Measurements from ENCODE around the gene SPATA2L. TPM values are rescaled to one million over a fixed set of nuclear protein-coding genes. Genes with fewer than 3 reads are reported as not detected.

The SPATA2L gene, protein sequence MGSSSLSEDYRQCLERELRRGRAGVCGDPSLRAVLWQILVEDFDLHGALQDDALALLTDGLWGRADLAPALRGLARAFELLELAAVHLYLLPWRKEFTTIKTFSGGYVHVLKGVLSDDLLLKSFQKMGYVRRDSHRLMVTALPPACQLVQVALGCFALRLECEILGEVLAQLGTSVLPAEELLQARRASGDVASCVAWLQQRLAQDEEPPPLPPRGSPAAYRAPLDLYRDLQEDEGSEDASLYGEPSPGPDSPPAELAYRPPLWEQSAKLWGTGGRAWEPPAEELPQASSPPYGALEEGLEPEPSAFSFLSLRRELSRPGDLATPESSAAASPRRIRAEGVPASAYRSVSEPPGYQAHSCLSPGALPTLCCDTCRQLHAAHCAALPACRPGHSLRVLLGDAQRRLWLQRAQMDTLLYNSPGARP
- polyA plus RNA-seq (ENCODE audit: low read depth in 6 of 6): 10 to 100 TPM in 1 of 6 donors, 1 to 10 TPM in 5; 5.9 to 18.8 (median 8.6) TPM

DNA sequence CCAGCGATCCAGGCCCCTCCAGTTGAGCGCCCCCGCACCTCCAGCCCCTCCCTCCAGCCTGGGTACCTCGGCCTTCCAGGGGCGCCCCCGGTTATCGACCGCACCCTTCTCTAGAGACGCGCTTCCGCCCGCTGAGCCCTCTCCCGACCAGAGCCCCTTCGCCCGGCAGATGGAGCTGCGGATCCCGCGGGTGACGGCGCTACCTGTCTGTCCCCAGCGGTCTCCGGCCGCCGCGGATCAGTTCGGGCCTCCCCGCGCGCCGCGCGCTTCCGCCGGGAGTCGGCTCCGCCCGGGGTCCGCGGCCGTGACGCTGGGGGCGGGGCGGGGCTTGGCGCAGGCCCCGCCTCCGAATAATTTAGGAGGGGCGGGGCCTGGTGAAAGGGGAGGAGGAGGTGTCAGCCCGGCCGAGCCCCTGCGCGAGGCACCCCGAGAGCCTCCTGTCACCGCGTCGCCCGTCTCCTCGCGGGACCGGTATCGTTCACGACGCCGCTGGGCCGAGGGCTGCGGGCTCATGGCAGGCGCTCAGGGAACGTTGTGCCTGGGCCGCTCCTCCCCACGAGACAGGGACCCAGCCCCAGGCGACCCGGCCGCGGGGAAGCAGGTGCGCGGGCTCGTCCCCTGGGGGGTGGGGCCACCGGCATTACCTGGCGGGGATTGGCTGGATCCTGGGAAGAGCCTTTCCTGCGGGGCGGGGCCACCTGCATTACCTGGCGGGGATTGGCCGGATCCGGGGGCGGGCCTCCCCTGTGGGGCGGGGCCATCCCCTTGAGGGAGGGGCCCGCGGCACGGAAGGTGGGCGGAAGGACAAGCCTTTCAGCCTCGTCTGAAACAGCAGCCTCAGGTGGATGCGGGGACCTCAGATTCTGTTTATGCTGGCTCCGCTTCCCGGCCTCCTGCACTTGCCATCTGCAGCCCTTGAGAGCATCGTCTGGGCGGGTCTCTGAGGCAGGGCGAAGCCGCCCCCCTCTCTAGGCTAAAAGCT lies at the start of gene SPATA2L:
SPATA2L (minus strand) TSS at position 281 of the 982 bp plus-strand sequence. CDS start 473 bp downstream, outside the sequence.
- peak; percentile 66 to 71 for ATAC-seq (ENCODE audit: low read depth in 2 of 2)
- Mint-ChIP-seq H3K27ac (peak within 1 kb of the TSS; percentile 90 to 96 (median 94)), H3K36me3 (no peaks in the 10 kb centered on the region), H3K4me1 (peaks cover 11 to 29% (median 20%) of the 10 kb centered on the region in 3 donors), H3K9me3 (no peaks in the 10 kb centered on the region), H3K4me3 (peak within 1 kb of the TSS; percentile 78 to 93 (median 84)), H3K27me3 (no peaks in the 10 kb centered on the region)
- peak; percentile 99 for DNase-seq

DNA sequence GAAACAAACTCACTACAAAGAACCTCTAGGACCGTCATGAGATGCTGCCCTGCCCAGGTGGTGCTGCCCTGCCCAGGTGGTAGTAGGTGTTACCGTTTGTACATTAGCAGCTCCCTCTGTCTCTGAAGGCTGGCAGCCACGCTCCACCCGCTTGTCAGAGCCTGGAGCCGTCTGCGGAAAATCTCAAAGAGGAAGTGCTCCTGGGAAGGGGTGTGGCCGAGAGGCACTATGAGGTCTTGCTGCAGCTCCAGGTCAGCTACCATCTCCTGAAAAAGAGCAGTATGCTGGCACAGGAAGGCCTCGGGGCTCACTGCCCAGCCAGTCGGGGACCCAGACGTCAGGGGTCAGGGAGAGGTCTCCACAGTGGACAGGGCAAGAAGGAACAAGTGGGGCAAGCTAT lies 48.1 kb upstream of the SPATA2L start:
- peak; percentile 12 for DNase-seq
- peaks cover 10 to 21% (median 12%) of the 10 kb centered on the region in 3 donors for H3K4me1 Mint-ChIP-seq
- no peaks in the 10 kb centered on the region for H3K27me3 Mint-ChIP-seq
- peak overlapping the region in 2 of 6 donors; percentile 32 to 64 for H3K27ac Mint-ChIP-seq
- H3K36me3 Mint-ChIP-seq: peaks cover 0 to 2% of the 10 kb centered on the region in 2 donors
- H3K4me3 Mint-ChIP-seq: peak overlapping the region in 2 of 8 donors; percentile 4 to 73
- H3K9me3 Mint-ChIP-seq: no peaks in the 10 kb centered on the region
- peak; percentile 32 to 67 for ATAC-seq (ENCODE audit: low read depth in 2 of 2)

DNA sequence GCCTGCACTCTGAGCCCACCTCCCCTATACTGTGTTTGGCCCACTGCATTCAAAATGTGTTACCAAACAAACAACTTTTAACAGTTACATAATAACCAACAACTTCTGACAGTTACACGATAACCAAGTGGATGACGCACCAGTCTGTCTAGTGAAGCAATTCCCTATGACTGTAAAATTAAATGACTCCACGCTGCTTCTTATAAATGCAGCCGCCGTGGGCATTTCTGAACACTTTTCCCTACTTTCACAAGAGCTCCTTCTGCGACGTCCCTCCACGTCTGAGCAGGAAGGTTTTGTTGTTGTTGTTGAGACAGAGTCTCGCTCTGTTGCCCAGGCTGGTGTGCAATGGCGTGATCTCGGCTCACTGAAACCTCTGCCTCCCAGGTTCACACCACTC lies 47.4 kb upstream of the SPATA2L start:
- peaks cover 9 to 17% (median 12%) of the 10 kb centered on the region in 3 donors for H3K4me1 Mint-ChIP-seq
- H3K27ac Mint-ChIP-seq: no peak overlapping the region
- H3K27me3 Mint-ChIP-seq: no peaks in the 10 kb centered on the region

DNA sequence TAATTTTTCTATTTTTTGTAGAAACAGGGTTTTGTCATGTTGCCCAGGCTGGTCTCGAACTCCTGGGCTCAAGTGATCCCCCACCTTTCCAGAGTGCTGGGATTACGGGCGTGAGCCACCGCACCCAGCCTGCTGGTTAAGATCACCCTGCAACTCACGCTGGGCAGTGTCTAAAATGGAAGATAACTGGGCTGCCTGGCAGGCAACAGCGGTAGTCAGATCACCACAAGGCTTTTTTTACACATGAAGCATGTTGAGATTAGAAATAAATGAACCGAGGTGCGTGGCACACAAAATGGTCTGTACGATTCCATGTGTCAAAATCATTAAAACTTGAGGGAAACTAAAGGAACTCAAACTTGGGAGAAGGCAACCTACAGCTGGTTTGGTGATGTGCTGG lies 46.6 kb upstream of the SPATA2L start:
- Mint-ChIP-seq H3K27ac (peak overlapping the region in 2 of 6 donors; percentile 11 to 29), H3K36me3 (no peaks in the 10 kb centered on the region), H3K9me3 (no peaks in the 10 kb centered on the region), H3K4me3 (no peak overlapping the region), H3K27me3 (no peaks in the 10 kb centered on the region), H3K4me1 (peaks cover 5 to 12% (median 12%) of the 10 kb centered on the region in 3 donors)
- DNase-seq: no peak
- ATAC-seq (ENCODE audit: low read depth in 2 of 2): no peak

More for the DNA sequence above, 47.4 kb upstream of the SPATA2L start:
- H3K4me3 Mint-ChIP-seq: no peak overlapping the region
- ATAC-seq (ENCODE audit: low read depth in 2 of 2): no peak
- no peak for DNase-seq
- H3K9me3 Mint-ChIP-seq: no peaks in the 10 kb centered on the region
- no peaks in the 10 kb centered on the region for H3K36me3 Mint-ChIP-seq

DNA sequence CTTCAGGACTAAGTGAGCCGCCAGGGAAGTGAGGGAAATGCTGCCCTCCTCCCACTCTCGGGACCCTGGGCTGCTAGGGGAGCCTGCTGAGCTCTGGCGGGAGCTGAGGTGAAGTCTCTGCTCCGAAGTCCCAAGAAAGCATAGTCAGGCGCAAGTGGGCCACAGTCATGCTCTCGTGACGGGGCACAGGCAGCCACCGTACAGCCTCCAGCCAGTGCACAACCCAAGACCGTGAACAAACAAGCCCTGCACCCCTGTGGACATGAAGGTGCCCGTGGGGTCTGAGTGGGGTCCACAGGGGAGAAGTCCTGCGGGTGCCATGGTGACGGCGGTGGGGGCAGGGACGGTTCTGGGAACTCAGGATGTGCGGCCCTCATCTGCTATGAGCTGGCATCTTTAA lies 44.5 kb upstream of the SPATA2L start:
- no peak overlapping the region for H3K4me3 Mint-ChIP-seq
- DNase-seq (no peak), ATAC-seq (ENCODE audit: low read depth in 2 of 2) (no peak)
- H3K27ac Mint-ChIP-seq: peak overlapping the region in 1 of 6 donors; percentile 26
- H3K9me3 Mint-ChIP-seq: no peaks in the 10 kb centered on the region
- no peaks in the 10 kb centered on the region for H3K27me3 Mint-ChIP-seq
- peaks cover 5 to 13% (median 9%) of the 10 kb centered on the region in 3 donors for H3K4me1 Mint-ChIP-seq
- no peaks in the 10 kb centered on the region for H3K36me3 Mint-ChIP-seq

DNA sequence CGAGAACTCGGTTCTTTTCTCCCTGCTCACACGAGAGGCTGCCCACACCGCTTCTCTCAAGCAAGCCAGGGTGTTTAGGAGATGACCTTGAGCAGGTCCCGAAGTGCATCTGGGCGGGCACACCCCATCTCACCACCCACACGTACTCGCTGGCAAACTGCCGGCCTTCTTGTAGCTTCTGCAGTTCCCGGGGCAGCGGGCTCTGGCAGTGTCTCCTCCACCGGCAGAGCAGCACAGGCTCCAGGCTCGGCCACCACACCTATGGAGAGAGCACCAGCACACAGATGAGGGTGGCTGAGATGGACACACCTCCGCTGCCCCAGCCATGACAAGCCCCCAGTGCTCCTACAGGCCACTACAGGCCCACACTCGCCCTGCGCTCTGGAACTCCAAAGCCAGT lies 43.3 kb upstream of the SPATA2L start:
- Mint-ChIP-seq H3K36me3 (no peaks in the 10 kb centered on the region), H3K4me1 (peaks cover 3 to 11% (median 10%) of the 10 kb centered on the region in 3 donors), H3K9me3 (no peaks in the 10 kb centered on the region), H3K27ac (peak overlapping the region in 1 of 6 donors; percentile 69), H3K4me3 (no peak overlapping the region), H3K27me3 (no peaks in the 10 kb centered on the region)
- no peak for ATAC-seq (ENCODE audit: low read depth in 2 of 2)
- DNase-seq: no peak

DNA sequence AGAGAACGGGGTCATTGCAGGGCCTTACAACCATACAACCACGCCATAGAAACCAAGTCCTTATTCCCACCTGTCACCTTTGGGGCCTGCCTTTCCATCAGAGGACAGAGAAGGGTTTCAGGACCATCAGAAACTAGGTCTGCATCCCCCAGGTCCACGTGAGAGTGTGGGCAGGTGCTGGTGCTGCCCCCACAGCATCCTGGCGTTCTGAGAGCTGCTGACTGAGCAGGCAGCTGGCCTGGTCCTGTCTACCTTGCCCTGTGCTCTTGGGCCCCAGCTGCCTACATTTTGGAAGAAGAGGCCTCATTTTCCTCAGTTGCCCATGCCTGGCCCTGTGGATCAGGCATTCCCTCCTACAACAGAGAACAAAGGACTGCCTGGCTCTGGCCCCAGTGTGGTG lies 41.4 kb upstream of the SPATA2L start:
- no peak for DNase-seq
- H3K4me1 Mint-ChIP-seq: peaks cover 0 to 5% (median 5%) of the 10 kb centered on the region in 3 donors
- no peaks in the 10 kb centered on the region for H3K27me3 Mint-ChIP-seq
- H3K36me3 Mint-ChIP-seq: no peaks in the 10 kb centered on the region
- peak overlapping the region in 3 of 6 donors; percentile 34 to 82 (median 60) for H3K27ac Mint-ChIP-seq
- H3K9me3 Mint-ChIP-seq: no peaks in the 10 kb centered on the region
- no peak for ATAC-seq (ENCODE audit: low read depth in 2 of 2)
- H3K4me3 Mint-ChIP-seq: no peak overlapping the region

DNA sequence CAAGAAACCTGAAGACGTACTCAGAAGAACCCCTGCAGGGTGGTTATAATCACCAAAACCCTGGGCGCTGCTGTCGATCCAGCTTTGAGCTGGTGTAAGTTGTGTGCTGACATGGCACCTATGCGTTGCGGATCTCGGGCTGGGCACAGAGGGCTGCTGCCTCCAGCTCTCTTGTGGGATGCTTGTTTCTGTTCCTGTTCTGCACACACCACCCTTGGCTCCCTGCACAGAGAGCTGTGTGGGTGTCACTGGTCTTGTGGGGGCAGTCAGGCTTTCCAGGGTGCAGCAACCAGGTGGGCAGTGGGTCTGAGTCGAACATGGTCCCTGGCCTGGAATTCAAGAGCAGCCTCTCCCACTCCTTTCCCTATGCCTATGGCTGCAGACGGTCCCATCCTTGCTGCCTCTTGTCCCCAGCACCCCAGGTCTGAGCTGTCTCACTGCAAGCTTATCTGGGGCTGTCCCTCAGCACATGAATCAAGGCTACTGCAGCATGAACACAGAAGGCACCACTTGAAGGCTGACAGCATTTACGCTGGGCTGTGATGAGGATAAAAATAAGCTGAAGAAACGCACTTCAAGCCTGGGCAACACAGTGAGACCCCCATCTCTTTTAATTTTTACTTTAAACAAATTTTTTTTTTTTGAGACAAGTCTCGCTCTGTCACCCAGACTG lies 40.0 kb upstream of the SPATA2L start:
- no peaks in the 10 kb centered on the region for H3K27me3 Mint-ChIP-seq
- no peaks in the 10 kb centered on the region for H3K9me3 Mint-ChIP-seq
- H3K36me3 Mint-ChIP-seq: no peaks in the 10 kb centered on the region
- peak in 1 of 2 donors; percentile 35 for ATAC-seq (ENCODE audit: low read depth in 2 of 2)
- DNase-seq: no peak
- no peak overlapping the region for H3K4me3 Mint-ChIP-seq
- H3K27ac Mint-ChIP-seq: peak overlapping the region in 3 of 6 donors; percentile 8 to 39 (median 26)
- H3K4me1 Mint-ChIP-seq: peaks cover 0 to 18% (median 10%) of the 10 kb centered on the region in 3 donors

DNA sequence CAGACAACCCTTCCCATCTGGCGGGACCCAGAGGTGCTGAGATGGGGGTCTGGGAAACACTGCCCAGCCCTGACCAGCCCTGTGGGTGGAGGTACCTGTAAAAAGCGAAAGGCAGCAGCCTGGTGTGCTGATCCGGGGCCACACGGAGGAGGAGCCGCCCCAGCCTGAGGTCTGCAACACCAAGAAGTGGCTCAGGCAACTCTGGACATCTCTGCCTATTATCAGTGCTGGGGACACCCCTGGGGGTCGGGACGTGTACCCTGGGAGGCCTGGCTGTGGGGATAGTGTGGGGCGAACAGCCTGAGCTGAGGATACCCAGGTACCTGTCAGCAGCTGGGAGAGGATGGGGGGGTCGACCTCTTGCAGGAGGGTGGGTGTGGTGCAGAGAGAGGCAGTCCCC lies 37.9 kb upstream of the SPATA2L start:
- ATAC-seq (ENCODE audit: low read depth in 2 of 2) (no peak), DNase-seq (no peak)
- Mint-ChIP-seq H3K27ac (peak overlapping the region in 1 of 6 donors; percentile 84), H3K36me3 (no peaks in the 10 kb centered on the region), H3K27me3 (no peaks in the 10 kb centered on the region), H3K4me3 (no peak overlapping the region), H3K4me1 (peaks cover 0 to 19% (median 10%) of the 10 kb centered on the region in 3 donors), H3K9me3 (no peaks in the 10 kb centered on the region)

DNA sequence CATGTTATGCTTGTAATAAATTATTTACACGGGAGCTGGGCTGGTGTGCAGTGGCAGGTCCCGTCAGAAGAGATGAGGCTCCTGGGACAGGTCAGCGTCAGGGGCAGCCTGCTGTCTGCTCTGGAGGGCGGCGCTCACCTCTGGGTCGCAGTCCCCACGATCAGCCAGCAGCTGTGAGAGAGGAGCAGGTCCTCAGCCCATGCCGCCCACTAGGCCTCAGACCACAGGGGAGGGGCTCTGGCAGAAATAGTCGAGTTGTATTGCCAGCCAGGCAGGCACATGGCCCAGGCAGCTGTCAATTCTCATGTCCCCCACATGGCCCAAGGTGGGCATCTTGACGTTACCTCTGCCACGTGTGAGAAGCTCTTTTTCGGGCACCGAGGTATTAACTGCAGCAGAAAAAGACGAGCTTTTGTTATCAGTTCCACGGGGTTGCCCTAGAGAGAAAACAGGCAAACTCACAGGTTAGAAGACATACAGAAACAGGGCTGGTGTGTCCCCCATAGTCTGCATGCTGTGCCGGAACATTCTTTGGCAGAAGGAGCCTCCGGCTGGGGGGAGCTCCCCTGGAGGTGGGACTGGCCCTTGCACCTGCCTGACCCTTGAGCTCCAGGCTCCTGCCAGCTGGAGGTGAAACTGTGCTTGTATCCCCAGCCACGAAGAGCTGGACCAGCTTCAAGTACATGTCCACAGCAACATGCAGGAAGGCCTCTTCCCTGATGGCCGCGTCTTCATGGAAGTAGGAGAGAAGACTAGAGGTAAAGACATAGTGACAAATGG lies 37.2 kb upstream of the SPATA2L start:
- DNase-seq: no peak
- H3K4me3 Mint-ChIP-seq: no peak overlapping the region
- peak overlapping the region in 3 of 6 donors; percentile 7 to 84 (median 72) for H3K27ac Mint-ChIP-seq
- no peaks in the 10 kb centered on the region for H3K36me3 Mint-ChIP-seq
- ATAC-seq (ENCODE audit: low read depth in 2 of 2): no peak
- H3K4me1 Mint-ChIP-seq: peaks cover 0 to 19% (median 10%) of the 10 kb centered on the region in 3 donors
- no peaks in the 10 kb centered on the region for H3K9me3 Mint-ChIP-seq
- H3K27me3 Mint-ChIP-seq: no peaks in the 10 kb centered on the region

DNA sequence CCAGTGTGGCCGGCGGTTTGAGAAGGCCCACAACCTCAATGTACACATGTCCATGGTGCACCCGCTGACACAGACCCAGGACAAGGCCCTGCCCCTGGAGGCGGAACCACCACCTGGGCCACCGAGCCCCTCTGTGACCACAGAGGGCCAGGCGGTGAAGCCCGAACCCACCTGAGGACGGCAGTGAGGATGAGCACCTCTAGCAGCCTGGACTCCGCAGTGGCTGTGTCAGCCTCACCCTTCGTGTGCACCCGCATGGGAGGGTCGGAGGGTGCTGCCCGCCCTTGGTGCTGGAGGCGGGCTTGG lies 36.5 kb upstream of the SPATA2L start:
- Mint-ChIP-seq H3K27ac (peak overlapping the region in 1 of 6 donors; percentile 81), H3K9me3 (no peaks in the 10 kb centered on the region), H3K27me3 (no peaks in the 10 kb centered on the region), H3K4me3 (no peak overlapping the region), H3K4me1 (peaks cover under 1 to 19% (median 15%) of the 10 kb centered on the region in 3 donors), H3K36me3 (no peaks in the 10 kb centered on the region)
- DNase-seq (no peak), ATAC-seq (ENCODE audit: low read depth in 2 of 2) (no peak)

DNA sequence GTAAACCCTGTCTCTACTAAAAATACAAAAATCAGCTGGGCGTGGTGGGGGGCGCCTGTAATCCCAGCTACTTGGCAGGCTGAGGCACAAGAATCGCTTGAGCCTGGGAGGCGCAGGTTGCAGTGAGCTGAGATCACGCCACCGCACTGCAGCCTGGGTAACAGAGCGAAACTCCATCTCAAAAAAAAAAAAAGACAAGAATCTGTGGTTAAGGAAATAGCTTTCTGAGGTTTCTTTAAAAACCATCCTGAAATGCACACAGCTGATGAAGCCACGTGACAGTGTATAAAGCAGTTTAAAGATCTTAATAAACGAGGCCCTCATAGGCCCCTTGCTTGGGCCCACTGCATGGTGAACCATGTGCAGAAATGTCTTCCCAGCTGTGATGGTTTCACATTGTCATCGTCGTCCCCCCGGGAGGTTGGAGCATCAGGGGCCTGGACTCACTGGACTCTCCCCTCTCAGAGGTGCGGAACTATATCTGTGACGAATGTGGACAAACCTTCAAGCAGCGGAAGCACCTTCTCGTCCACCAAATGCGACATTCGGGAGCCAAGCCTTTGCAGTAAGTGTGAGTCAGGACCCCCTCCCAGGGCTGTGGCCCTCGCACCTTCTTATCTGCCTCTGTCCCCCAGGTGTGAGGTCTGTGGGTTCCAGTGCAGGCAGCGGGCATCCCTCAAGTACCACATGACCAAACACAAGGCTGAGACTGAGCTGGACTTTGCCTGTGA lies 36.0 kb upstream of the SPATA2L start:
- H3K27ac Mint-ChIP-seq: peak overlapping the region in 2 of 6 donors; percentile 76 to 81
- no peak for ATAC-seq (ENCODE audit: low read depth in 2 of 2)
- DNase-seq: no peak
- H3K9me3 Mint-ChIP-seq: no peaks in the 10 kb centered on the region
- no peaks in the 10 kb centered on the region for H3K27me3 Mint-ChIP-seq
- H3K4me3 Mint-ChIP-seq: no peak overlapping the region
- H3K4me1 Mint-ChIP-seq: peaks cover 3 to 21% (median 21%) of the 10 kb centered on the region in 3 donors
- H3K36me3 Mint-ChIP-seq: no peaks in the 10 kb centered on the region
